CD4-positive, alpha-beta T cell treated with Interleukin-4 for 1 hour (primary cell): ENCODE results near the gene PTPRD.

ENCODE experiments used
- DNase-seq, 2 donors: peaks; one replicate each; pipeline ENCODE4 v3.0.0-alpha.2; 2020 to 2022

PTPRD gene

GRCh38 chr9:8604201-8604600 lies 2008.6 kb downstream of the PTPRD start:
- no peak for DNase-seq

GRCh38 chr9:8600914-8601680 lies 2011.7 kb downstream of the PTPRD start:
- DNase-seq, result no peak

GRCh38 chr9:8599937-8600336 lies 2012.9 kb downstream of the PTPRD start:
- DNase-seq, result no peak

- DNase-seq, result no peak
Measured at GRCh38 chr9:8589476-8589875, 2023.3 kb downstream of the PTPRD start.

- DNase-seq, result no peak
Measured at GRCh38 chr9:8585036-8585435, 2027.8 kb downstream of the PTPRD start.

GRCh38 chr9:8579661-8580060 lies 2033.1 kb downstream of the PTPRD start:
- no peak for DNase-seq

- DNase-seq, result no peak
Measured at GRCh38 chr9:8576741-8577140, 2036.1 kb downstream of the PTPRD start.

- DNase-seq, result no peak
Measured at GRCh38 chr9:8574846-8575245, 2038.0 kb downstream of the PTPRD start.

- no peak for DNase-seq
Measured at GRCh38 chr9:8572209-8572608, 2040.6 kb downstream of the PTPRD start.

- DNase-seq, result no peak
Measured at GRCh38 chr9:8571643-8572042, 2041.2 kb downstream of the PTPRD start.

GRCh38 chr9:8570776-8571175 lies 2042.0 kb downstream of the PTPRD start:
- no peak for DNase-seq

- no peak for DNase-seq
Measured at GRCh38 chr9:8569823-8570222, 2043.0 kb downstream of the PTPRD start.

GRCh38 chr9:8567963-8568579 lies 2044.7 kb downstream of the PTPRD start:
- DNase-seq, result no peak

GRCh38 chr9:8564960-8565359 lies 2047.8 kb downstream of the PTPRD start:
- no peak for DNase-seq

- no peak for DNase-seq
Measured at GRCh38 chr9:8560560-8561525, 2052.0 kb downstream of the PTPRD start.

- no peak for DNase-seq
Measured at GRCh38 chr9:8558176-8558575, 2054.6 kb downstream of the PTPRD start.

GRCh38 chr9:8555762-8556500 lies 2056.9 kb downstream of the PTPRD start:
- DNase-seq, result no peak

- no peak for DNase-seq
Measured at GRCh38 chr9:8553444-8553843, 2059.4 kb downstream of the PTPRD start.

GRCh38 chr9:8552732-8553131 lies 2060.1 kb downstream of the PTPRD start:
- DNase-seq, result no peak

GRCh38 chr9:8549214-8549613 lies 2063.6 kb downstream of the PTPRD start:
- DNase-seq, result no peak

GRCh38 chr9:8543219-8543618 lies 2069.6 kb downstream of the PTPRD start:
- DNase-seq, result no peak

- no peak for DNase-seq
Measured at GRCh38 chr9:8542537-8542936, 2070.3 kb downstream of the PTPRD start.

- DNase-seq, result no peak
Measured at GRCh38 chr9:8539681-8540197, 2073.1 kb downstream of the PTPRD start.
